ENCODE data around the gene CORO1C.

- TF ChIP-seq, protein P1, sequence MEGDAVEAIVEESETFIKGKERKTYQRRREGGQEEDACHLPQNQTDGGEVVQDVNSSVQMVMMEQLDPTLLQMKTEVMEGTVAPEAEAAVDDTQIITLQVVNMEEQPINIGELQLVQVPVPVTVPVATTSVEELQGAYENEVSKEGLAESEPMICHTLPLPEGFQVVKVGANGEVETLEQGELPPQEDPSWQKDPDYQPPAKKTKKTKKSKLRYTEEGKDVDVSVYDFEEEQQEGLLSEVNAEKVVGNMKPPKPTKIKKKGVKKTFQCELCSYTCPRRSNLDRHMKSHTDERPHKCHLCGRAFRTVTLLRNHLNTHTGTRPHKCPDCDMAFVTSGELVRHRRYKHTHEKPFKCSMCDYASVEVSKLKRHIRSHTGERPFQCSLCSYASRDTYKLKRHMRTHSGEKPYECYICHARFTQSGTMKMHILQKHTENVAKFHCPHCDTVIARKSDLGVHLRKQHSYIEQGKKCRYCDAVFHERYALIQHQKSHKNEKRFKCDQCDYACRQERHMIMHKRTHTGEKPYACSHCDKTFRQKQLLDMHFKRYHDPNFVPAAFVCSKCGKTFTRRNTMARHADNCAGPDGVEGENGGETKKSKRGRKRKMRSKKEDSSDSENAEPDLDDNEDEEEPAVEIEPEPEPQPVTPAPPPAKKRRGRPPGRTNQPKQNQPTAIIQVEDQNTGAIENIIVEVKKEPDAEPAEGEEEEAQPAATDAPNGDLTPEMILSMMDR (IDR thresholded peaks at IDR 0.05 in 2 of 3, conservative IDR thresholded peaks at IDR 0.05 in 1 of 3; ENCODE audit: insufficient read depth in 2 of 3, low read depth in 1 of 3, low read length in 3 of 3), result no peak
- TF ChIP-seq E2F1 (CRISPR knock-in tag; IDR thresholded peaks at IDR 0.05) (no peak), EZH2 (IDR thresholded peaks at IDR 0.05; ENCODE audit: borderline replicate concordance, low read depth, low read length) (no peak), ARID1B (IDR thresholded peaks at IDR 0.05) (no peak)
These were observed 14.3 kb upstream of the CORO1C start for GRCh38 chr12:108745641-108746040.
